OCI-LY7 (cell line): ENCODE data around the gene PHOX2A.

Experiments
- EZH2phosphoT487 ChIP-seq: fragments of 200-600 bp; sonication (generic); IDR thresholded peaks from 2 replicates; pipeline ENCODE4 v1.6.1; 2018; ENCODE audit warnings: low read depth, borderline replicate concordance, mild to moderate bottlenecking, mixed run types, antibody characterized with exemption, low read length, moderate library complexity, mixed read lengths
- TF ChIP-seq, protein P1 (sequence below): fragments of 200-600 bp; sonication (generic); conservative IDR thresholded peaks from 2 replicates; pipeline ENCODE4 v1.5.1; 2014; ENCODE audit warnings: mild to moderate bottlenecking, antibody characterized with exemption, low read length, moderate library complexity, mixed read lengths

DNA sequence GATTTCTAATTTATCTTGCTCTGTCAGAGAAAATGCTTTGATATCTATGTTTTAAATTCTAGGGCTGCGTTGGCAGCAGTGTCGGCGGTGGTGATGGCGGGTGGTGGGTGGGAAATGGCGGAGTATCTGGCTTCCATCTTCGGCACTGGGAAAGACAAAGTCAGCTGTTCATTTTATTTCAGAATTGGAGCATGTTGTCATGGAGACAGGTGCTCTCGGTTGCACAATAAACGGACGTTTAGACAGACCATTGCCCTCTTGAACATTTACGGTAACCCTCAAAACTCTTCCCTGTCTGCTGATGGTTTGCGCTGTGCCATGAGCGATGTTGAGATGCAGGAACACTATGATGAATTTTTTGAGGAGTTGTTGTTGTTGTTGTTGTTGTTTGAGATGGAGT is 36.1 kb upstream of the PHOX2A start:
- TF ChIP-seq, protein P1, sequence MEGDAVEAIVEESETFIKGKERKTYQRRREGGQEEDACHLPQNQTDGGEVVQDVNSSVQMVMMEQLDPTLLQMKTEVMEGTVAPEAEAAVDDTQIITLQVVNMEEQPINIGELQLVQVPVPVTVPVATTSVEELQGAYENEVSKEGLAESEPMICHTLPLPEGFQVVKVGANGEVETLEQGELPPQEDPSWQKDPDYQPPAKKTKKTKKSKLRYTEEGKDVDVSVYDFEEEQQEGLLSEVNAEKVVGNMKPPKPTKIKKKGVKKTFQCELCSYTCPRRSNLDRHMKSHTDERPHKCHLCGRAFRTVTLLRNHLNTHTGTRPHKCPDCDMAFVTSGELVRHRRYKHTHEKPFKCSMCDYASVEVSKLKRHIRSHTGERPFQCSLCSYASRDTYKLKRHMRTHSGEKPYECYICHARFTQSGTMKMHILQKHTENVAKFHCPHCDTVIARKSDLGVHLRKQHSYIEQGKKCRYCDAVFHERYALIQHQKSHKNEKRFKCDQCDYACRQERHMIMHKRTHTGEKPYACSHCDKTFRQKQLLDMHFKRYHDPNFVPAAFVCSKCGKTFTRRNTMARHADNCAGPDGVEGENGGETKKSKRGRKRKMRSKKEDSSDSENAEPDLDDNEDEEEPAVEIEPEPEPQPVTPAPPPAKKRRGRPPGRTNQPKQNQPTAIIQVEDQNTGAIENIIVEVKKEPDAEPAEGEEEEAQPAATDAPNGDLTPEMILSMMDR, result no peak
- no peak for TF ChIP-seq EZH2phosphoT487
